Right lobe of liver (tissue), 6 donors: ENCODE data around the gene RHEBL1. TPM values are rescaled to one million over a fixed set of nuclear protein-coding genes. Genes with fewer than 3 reads are reported as not detected.
A peak's percentile ranks its signal among the peaks of the same experiment; 100 is the strongest.

ENCODE experiments used
- ATAC-seq, 4 donors: fragments of 200-7000 bp; cut with Tn5 transposase; one replicate each; pipeline ENCODE4 v1.9.1; 2020; ENCODE audit warnings: mild to moderate bottlenecking in 4 of 4, moderate library complexity in 4 of 4
- DNase-seq, 3 donors: peaks; one replicate each; pipeline ENCODE4 v3.0.0-alpha.2; 2020
- H3K27ac ChIP-seq, 3 donors: fragments of 200-600 bp; one replicate each; pipeline ENCODE4 v1.8.0; 2022
- H3K27me3 ChIP-seq, 2 donors: fragments of 200-600 bp; one replicate each; pipeline ENCODE4 v1.8.0; 2022
- H3K36me3 ChIP-seq, 4 donors: fragments of 200-600 bp; sonication (generic) in 1 of 4; one replicate each; pipeline versions ENCODE4 v1.5.1 to v1.8.0; 2017 to 2022; ENCODE audit warnings: control low read depth in 1 of 4
- H3K4me1 ChIP-seq, 4 donors: fragments of 200-600 bp; sonication (generic) in 1 of 4; one replicate each; pipeline versions ENCODE4 v1.5.1 to v1.8.0; 2017 to 2022; ENCODE audit warnings: control low read depth in 1 of 4
- H3K4me3 ChIP-seq, 3 donors: fragments of 200-600 bp; one replicate each; pipeline ENCODE4 v1.8.0; 2022
- H3K9me3 ChIP-seq, 4 donors: fragments of 200-600 bp; sonication (generic) in 1 of 4; one replicate each; pipeline versions ENCODE4 v1.5.1 to v1.8.0; 2017 to 2022; ENCODE audit warnings: control low read depth in 1 of 4
- CTCF ChIP-seq, 4 donors: fragments of 200-600 bp in 3 of 4; fragments of 450-650 bp in 1 of 4; IDR thresholded peaks; one replicate each; pipeline versions ENCODE4 v1.5.1 to v1.8.0; 2016 to 2022; ENCODE audit warnings: antibody characterized with exemption in 4 of 4, mild to moderate bottlenecking in 2 of 4
- POLR2A ChIP-seq: fragments of 450-650 bp; IDR thresholded peaks from one replicate; pipeline ENCODE4 v1.6.1; 2017; ENCODE audit warnings: antibody characterized with exemption, mild to moderate bottlenecking
- WGBS: methylation state at CpG from one replicate; pipeline ENCODE4 v1.1.6; 2018; ENCODE audit warnings: low coverage, low lambda C conversion rate; ENCODE audit not compliant: insufficient coverage; ENCODE audit errors: missing lambda C conversion rate; 5-methylcytosine and 5-hydroxymethylcytosine counted together
- intact Hi-C, 2 donors: fragments of 100-400 bp; cut with DNase I; formaldehyde crosslinking; loops; one replicate each; pipeline versions ENCODE4 v1.11.2 to v1.14.1; 2022
- total RNA-seq, 6 experiments: library from RNA; depleted of rRNA in 2 of 6; stranded (reverse); fragments of >200 nt in 2 of 6; fragmentation: NEBNext Ultra II Directional in 3 of 6; extraction: Animal tissue kit (Norgen Biotek cat#: 25700) in 3 of 6; gene quantifications; one replicate each; pipeline versions ENCODE4 v1.1.0 to v1.2.4, GENCODE V29; 2016 to 2023
- donor health status: DM: no; HTN: yes; CAD: no.
- donor health status: DM: no; HTN: no; CAD: no.
- donor health status: DM: no; HTN: no; CAD: no.
- donor health status: DM: no; HTN: yes; CAD: no.
- donor health status: DM: no; HTN: yes; CAD: no.

RHEBL1 gene
- total RNA-seq, 6 experiments from 2014 or later, result 0.17 to 0.60 (median 0.43) TPM; not detected in 1

DNA sequence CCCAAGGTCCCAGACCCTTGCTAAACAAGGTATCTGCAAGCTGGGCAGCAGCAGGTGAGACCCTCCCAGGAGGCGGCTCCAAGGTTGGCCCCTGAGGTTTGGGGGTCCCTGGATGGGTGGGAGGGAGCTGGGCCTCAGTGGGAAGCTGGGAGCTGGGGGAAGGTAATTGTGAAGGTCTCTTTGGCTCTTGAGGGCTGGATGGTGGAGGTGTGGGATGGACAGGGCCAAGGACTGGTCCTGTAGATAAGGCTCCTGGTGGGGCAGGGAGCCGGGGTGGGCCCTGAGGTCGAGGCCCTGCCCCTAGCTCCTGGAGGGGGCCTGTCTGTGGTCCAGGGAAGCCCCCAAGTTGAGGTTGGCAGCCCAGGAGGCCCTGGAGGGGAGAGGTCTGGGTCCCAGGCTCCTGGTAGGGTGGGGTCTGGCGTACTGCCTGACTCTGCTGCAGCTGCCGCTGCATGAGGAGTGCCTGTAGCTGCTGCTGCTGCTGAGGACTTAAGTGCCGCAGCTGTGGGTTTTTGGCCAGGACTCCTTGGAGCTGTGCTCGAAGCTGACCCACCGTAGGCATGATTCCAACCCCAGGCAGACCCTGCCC is 38.1 kb downstream of the RHEBL1 start:
- H3K4me3 ChIP-seq, result no peak overlapping the region
- no peaks in the 10 kb centered on the region for H3K9me3 ChIP-seq
- H3K27ac ChIP-seq, result no peak overlapping the region
- H3K36me3 ChIP-seq, result peaks cover 3 to 67% (median 28%) of the 10 kb centered on the region in 4 donors
- peak in 1 of 3 donors; percentile 19 for DNase-seq
- 100% methylated on average over 3 of the region's 8 CpGs for WGBS
- intact Hi-C loops, result no loop called here
- no peaks in the 10 kb centered on the region for H3K27me3 ChIP-seq
- TF ChIP-seq POLR2A (no peak), CTCF (IDR thresholded peaks at IDR 0.05) (no peak)
- H3K4me1 ChIP-seq, result no peaks in the 10 kb centered on the region
- ATAC-seq, result peak in 2 of 4 donors; percentile 3 to 7

DNA sequence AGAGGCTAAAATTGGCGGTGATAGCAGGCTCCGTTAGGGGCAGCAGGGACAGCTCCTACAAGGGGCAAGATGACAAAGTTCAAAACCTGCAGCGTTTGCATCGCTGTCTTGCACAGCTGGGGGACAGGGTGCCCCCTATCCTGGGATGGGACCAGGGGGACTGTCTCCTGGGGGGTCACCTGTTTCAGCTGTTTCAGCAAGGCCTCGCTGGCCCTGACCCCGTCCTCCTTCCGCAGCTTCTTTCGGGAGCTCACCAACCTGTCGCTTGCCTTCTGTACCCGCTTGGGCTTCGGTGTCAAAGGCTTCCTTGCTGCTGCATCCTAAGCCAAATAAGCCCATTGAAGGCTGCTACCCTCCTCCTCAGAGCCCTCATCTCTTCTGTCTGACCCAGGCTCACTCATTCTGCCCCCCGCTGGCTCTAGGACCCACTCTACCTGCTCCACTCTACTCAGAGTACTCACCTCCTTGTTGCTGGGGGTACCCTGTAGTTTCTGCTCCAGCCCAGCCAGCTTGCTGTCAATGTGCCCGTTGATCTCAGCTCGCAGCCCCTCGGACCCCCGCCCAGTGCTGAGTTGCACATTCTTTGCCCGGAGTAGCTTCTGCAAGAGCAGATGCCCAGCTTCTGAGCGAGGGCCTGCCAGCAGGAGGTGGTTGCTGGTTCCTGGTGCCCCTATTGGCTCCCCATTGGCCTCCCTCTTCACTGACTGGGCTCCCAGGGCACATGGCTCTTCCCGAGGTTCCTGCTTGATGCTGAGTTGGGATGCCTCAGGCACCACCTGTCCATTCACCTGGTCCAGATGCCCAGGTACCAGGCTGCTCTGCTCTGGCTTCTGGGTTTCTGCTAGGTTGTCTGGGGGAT is 38.8 kb downstream of the RHEBL1 start:
- Histone ChIP-seq H3K4me3 (no peak overlapping the region), H3K36me3 (peaks cover 3 to 72% (median 32%) of the 10 kb centered on the region in 4 donors), H3K27ac (no peak overlapping the region), H3K9me3 (no peaks in the 10 kb centered on the region), H3K4me1 (no peaks in the 10 kb centered on the region), H3K27me3 (no peaks in the 10 kb centered on the region)
- intact Hi-C loops, result no loop called here
- WGBS, result 98% methylated on average over 6 of the region's 19 CpGs
- DNase-seq (peak in 1 of 3 donors; percentile 16), ATAC-seq (peak in 1 of 4 donors; percentile 5)
- TF ChIP-seq CTCF (IDR thresholded peaks at IDR 0.05) (no peak), POLR2A (no peak)

- DNase-seq (no peak), ATAC-seq (no peak)
- no peak overlapping the region for H3K27ac ChIP-seq
- no peaks in the 10 kb centered on the region for H3K27me3 ChIP-seq
- H3K4me1 ChIP-seq, result no peaks in the 10 kb centered on the region
- WGBS, result no CpG with 5 or more reads among the region's 8 CpGs
- no peak overlapping the region for H3K4me3 ChIP-seq
- intact Hi-C loops, result no loop called here
- TF ChIP-seq CTCF (IDR thresholded peaks at IDR 0.05), result no peak
- TF ChIP-seq POLR2A, result no peak
- no peaks in the 10 kb centered on the region for H3K9me3 ChIP-seq
- peaks cover 7 to 77% (median 35%) of the 10 kb centered on the region in 4 donors for H3K36me3 ChIP-seq
Measured at GRCh38 chr12:49030119-49030518, 39.7 kb downstream of the RHEBL1 start.

- Histone ChIP-seq H3K4me1 (no peaks in the 10 kb centered on the region), H3K36me3 (peaks cover 7 to 77% (median 31%) of the 10 kb centered on the region in 4 donors), H3K27ac (no peak overlapping the region), H3K27me3 (no peaks in the 10 kb centered on the region), H3K9me3 (no peaks in the 10 kb centered on the region), H3K4me3 (no peak overlapping the region)
- intact Hi-C loops, result no loop called here
- DNase-seq, result no peak
- no peak for ATAC-seq
- TF ChIP-seq CTCF (IDR thresholded peaks at IDR 0.05) (no peak), POLR2A (no peak)
- WGBS, result 86% methylated on average over 4 of the region's 10 CpGs
Measured at GRCh38 chr12:49028666-49029275, 41.0 kb downstream of the RHEBL1 start.
